HG03457 (cell line): Measurements from ENCODE around the gene ADH4.
"Not testable (repeated sequence)": the region's sequence is repeated elsewhere in the genome, so short reads cannot be mapped to it uniquely, and the experiment has no call there.

Experiments used
- ATAC-seq: cut with Tn5 transposase; IDR thresholded peaks from one replicate; pipeline ENCODE4 v1.9.1; 2021; ENCODE audit warnings: moderate number of reproducible peaks; ENCODE audit not compliant: unreplicated experiment

ADH4 gene

GRCh38 chr4:99084595-99084994, 59.5 kb downstream of the ADH4 start:
- ATAC-seq, result no peak

DNA sequence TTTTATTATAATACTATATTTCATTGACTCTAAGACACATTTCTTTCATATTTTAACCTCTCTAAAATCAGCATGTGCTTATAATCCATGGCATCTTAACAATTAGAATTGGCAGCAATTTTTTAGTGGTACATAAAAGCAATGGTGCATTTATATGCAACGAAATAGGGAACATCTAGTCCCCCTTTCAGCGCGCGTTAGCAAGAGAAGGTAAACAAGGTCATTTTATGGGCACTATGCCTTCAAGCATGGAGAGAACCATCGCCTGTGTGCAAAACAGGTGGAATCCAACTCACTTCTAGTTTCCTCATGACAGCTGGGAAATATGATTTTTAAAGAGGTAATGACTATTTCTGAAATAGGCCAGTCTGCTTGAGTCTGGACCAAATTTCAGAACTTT, 61.9 kb downstream of the ADH4 start:
- ATAC-seq, result no peak

GRCh38 chr4:99080869-99081268, 63.2 kb downstream of the ADH4 start:
- ATAC-seq, result not testable (repeated sequence)

DNA sequence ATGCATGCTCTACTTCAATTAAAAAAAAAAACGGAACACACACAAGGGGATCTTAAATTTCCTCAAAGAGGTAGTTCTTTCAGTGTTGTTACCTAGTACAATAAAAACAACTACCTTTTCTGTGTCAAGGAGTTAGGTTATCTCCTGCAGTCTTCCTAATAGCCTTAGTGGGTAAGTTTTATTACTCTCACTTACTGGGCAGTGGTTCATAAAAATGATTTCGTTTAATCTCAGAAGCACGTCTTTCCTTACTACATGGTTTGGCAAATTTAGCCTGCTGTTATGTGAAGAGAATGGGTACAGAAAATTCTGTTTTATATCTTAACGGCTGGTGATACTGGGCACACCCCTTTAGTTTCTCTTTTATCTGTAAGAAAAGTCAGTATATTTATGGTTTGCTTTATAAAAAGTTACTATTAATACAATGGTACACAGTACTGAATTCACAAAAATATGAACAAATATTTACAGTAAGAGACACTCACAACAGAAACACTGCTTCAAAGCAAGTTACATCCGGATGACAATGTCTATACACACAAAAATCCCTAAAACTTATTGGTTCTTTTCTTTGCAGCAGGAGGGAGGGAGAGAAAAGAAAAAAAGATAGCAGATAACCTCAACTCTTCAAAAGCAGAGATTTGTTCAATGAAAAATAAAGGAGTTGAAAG, 64.3 kb downstream of the ADH4 start:
- ATAC-seq, result no peak

DNA sequence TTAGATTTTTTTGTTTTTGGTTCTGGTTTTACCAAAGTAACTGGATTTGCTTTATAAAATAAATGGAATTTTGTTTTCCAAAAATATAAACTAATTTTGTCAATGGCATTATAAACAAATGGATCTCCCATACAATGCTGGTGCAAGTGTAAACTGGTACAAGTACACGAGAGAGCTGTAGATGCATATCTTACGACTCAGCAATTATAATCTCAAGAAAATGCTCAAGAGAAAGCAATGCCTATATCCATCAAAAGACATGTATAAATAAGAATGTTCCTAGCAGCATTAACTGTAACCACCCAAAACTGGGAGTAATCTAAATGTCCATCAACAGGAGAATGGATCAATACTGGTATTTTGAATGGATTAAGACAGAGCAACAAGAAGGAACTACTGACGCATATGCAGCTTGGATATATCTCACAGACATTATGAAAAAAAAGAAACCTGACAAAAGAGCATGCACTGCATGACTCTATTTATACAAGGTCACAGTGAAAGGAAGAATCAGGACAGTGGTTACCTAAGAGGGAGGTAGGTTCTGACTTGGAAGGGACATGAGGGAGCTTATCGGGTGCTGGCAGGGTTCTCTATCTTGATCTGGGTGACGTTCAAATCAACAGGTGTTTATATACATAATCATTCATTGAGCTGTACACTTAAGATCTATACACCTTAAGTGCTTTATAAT, 65.0 kb downstream of the ADH4 start:
- no peak for ATAC-seq

GRCh38 chr4:99078336-99078735, 65.8 kb downstream of the ADH4 start:
- ATAC-seq, result no peak

- ATAC-seq, result no peak
Measured at GRCh38 chr4:99077177-99077576, 66.9 kb downstream of the ADH4 start.

- no peak for ATAC-seq
Measured at GRCh38 chr4:99076292-99076976, 67.7 kb downstream of the ADH4 start.

DNA sequence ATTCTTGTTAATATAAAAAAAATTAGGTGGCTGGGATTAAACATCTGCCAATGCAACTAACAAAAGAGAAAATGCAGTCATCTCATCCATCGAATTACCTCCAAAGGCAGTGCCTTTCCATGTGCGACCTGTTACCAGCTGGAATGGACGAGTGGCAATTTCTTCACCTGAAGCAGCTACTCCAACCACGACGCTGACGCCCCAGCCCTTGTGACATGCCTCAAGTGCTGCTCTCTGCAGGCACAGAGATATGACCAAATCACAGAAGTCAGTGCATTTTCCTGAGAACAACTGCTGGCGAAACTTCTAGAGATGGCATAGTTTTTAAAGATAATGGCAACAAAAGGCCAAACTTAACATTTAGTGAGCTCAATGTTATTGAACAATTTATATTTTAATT, 69.3 kb downstream of the ADH4 start:
- no peak for ATAC-seq
